ENCODE results near the gene GLIS1. TPM values are rescaled to one million over a fixed set of nuclear protein-coding genes. Genes with fewer than 3 reads are reported as not detected.

Gene GLIS1
- polyA plus RNA-seq (2011; rRNA removed) = 0.86 and 1.9 TPM in 2 replicates
- polyA minus RNA-seq (2011; rRNA and poly(A)+ RNA removed) = 1.5 and 1.8 TPM in 2 replicates

DNA sequence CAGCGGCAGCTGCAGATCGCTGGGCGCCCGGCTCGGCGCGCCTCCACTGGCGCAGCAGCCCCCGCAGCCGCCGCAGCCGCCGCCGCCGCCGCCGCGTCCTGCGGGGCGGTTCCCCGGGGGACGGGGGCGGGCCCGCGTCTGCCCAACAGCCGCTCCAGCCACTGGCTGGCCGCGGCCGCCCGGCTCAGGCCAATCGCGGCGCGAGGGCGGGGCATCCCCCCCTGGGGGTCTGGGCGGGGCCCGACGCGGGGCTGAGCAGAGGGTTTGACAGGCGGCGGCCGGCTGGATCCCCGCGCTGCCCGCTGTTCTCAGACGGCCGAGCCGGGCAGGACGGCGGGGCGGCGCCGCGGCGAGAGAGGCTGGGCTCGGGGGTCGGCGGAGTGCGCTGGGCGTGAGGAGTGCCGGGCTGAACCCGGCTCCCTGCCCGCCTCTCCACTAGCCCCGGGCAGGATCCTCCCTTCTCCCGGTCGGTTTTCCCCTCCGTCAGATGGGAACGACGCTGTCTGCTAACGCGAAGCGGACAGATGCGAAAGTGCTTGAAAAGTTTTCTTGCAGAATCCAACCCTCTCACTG is at the start of gene GLIS1:
Gene GLIS1, minus strand, starts transcription at position 56 of the 573 bp plus-strand sequence. CDS start 1,100 bp downstream, outside the sequence.
- DNase-seq (ENCODE audit: low read depth) = no peak
- Histone ChIP-seq H3K27me3 (ENCODE audit: control insufficient read depth, insufficient read depth, low read length) (no peaks in the 10 kb centered on the region), H3K36me3 (ENCODE audit: control insufficient read depth, insufficient read depth, low read length) (no peaks in the 10 kb centered on the region), H3K4me3 (ENCODE audit: low read depth, low read length) (peak within 1 kb of the TSS; percentile 76)
- ChIA-PET POLR2A (no interaction called here), CTCF (interaction anchor here (1.1 kb wide), 1 partner anchor 15 kb away, joined by 4 read pairs; no protein-coding TSS in a partner anchor)
- TF ChIP-seq, protein P1, sequence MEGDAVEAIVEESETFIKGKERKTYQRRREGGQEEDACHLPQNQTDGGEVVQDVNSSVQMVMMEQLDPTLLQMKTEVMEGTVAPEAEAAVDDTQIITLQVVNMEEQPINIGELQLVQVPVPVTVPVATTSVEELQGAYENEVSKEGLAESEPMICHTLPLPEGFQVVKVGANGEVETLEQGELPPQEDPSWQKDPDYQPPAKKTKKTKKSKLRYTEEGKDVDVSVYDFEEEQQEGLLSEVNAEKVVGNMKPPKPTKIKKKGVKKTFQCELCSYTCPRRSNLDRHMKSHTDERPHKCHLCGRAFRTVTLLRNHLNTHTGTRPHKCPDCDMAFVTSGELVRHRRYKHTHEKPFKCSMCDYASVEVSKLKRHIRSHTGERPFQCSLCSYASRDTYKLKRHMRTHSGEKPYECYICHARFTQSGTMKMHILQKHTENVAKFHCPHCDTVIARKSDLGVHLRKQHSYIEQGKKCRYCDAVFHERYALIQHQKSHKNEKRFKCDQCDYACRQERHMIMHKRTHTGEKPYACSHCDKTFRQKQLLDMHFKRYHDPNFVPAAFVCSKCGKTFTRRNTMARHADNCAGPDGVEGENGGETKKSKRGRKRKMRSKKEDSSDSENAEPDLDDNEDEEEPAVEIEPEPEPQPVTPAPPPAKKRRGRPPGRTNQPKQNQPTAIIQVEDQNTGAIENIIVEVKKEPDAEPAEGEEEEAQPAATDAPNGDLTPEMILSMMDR (IDR thresholded peaks at IDR 0.05; ENCODE audit: insufficient read depth, low read depth, low read length) = no peak

DNA sequence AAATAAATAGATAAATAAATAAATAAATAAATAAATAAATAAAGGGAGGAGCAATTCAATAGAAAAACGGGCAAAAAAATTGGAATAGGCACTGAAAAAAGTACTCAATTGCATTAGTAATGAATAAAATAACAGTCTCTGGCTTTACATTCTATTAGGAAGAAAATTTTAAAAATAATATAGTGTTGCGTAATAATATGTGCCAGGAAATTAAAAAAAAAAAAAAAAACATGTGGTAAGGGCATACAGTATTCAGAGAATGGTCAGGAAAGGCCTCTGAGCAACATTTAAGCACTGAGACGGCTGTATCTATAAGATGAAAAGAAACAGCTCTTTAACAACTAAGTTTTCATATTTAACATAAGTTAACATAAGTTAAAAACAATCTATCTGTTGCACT is 48.7 kb upstream of the GLIS1 start:
- Histone ChIP-seq H3K27me3 (ENCODE audit: control insufficient read depth, insufficient read depth, low read length) (no peaks in the 10 kb centered on the region), H3K36me3 (ENCODE audit: control insufficient read depth, insufficient read depth, low read length) (no peaks in the 10 kb centered on the region), H3K4me3 (ENCODE audit: low read depth, low read length) (no peak overlapping the region)
- ChIA-PET CTCF (no interaction called here), POLR2A (no interaction called here)
- TF ChIP-seq, protein P1 (IDR thresholded peaks at IDR 0.05; ENCODE audit: insufficient read depth, low read depth, low read length) = no peak
- DNase-seq (ENCODE audit: low read depth) = no peak

DNA sequence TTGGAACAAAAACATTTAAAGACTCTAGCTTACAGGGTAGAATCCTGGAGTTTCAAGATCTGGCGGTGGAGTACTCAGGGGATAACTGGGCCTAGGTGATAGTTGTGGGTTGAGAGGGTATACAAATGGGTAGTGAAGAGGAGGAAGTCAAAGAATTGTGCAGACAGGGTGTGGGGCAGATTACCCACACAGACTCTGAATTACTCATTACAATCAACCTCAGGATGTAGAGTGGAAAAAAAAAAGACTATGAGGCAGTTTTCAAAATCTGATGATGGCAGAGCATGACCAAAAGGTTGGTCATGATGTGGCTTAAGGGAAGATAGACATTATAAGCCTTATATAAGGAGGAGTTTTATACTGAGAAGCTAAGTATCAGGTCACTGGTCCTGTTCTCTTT is 44.1 kb upstream of the GLIS1 start:
- ChIA-PET POLR2A (no interaction called here), CTCF (interaction anchor here (0.7 kb wide), 1 partner anchor 78 kb away, joined by 3 read pairs; no protein-coding TSS in a partner anchor)
- DNase-seq (ENCODE audit: low read depth) = no peak
- TF ChIP-seq, protein P1 (IDR thresholded peaks at IDR 0.05; ENCODE audit: insufficient read depth, low read depth, low read length) = no peak
- Histone ChIP-seq H3K4me3 (ENCODE audit: low read depth, low read length) (no peak overlapping the region), H3K36me3 (ENCODE audit: control insufficient read depth, insufficient read depth, low read length) (no peaks in the 10 kb centered on the region), H3K27me3 (ENCODE audit: control insufficient read depth, insufficient read depth, low read length) (no peaks in the 10 kb centered on the region)

DNA sequence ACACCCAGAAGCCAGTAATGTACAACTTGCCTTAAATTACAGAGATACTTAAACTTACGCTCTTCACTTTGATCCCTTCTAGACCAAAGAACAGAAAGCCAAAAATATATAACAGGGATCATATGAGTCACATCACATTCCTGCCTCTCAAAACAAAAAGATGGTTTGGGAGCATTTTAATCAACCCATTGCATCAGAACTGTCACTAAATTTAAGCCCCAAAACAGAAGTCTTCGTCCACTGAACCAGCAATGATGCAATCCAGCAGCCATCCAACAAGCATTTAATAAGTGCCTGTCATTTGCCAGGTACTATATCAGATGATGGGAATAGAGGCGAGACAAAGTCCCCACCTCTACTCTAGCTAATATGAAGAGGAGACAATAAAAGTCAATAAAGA is 42.7 kb upstream of the GLIS1 start:
- Histone ChIP-seq H3K36me3 (ENCODE audit: control insufficient read depth, insufficient read depth, low read length) (no peaks in the 10 kb centered on the region), H3K27me3 (ENCODE audit: control insufficient read depth, insufficient read depth, low read length) (no peaks in the 10 kb centered on the region), H3K4me3 (ENCODE audit: low read depth, low read length) (no peak overlapping the region)
- DNase-seq (ENCODE audit: low read depth) = no peak
- CTCF ChIA-PET = no interaction called here
- TF ChIP-seq, protein P1 (IDR thresholded peaks at IDR 0.05; ENCODE audit: insufficient read depth, low read depth, low read length) = no peak
- POLR2A ChIA-PET = no interaction called here

DNA sequence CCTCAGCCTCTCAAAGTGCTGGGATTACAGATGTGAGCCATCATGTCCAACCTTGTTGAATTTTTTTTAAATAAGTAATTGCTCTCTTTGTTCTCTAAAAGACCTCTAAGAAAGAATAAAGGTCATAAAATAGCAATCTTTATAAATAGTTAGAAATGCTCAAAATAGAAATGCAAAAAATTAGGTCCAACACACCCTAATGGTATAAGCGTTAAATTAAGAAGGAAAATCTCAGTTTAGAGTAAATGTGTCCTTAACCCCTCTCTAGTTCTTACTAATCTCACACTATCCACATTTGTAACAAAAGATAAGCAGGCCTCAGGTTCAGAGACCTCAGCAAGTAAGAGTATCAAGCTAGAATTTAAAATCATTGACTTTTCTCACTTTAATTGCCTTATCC is 38.3 kb upstream of the GLIS1 start:
- CTCF ChIA-PET = no interaction called here
- TF ChIP-seq, protein P1 (IDR thresholded peaks at IDR 0.05; ENCODE audit: insufficient read depth, low read depth, low read length) = no peak
- H3K36me3 ChIP-seq (ENCODE audit: control insufficient read depth, insufficient read depth, low read length) = no peaks in the 10 kb centered on the region
- DNase-seq (ENCODE audit: low read depth) = no peak
- POLR2A ChIA-PET = no interaction called here
- no peak overlapping the region for H3K4me3 ChIP-seq (ENCODE audit: low read depth, low read length)
- no peaks in the 10 kb centered on the region for H3K27me3 ChIP-seq (ENCODE audit: control insufficient read depth, insufficient read depth, low read length)

Data from BJ (cell line).